UCSD-AML1 (cell line): ENCODE measurements around the gene SUV39H1.
A peak's percentile ranks its signal among the peaks of the same experiment; 100 is the strongest.

ENCODE experiments used
- DNase-seq: peaks from one replicate; lab custom pipeline; 2025; ENCODE audit not compliant: unreplicated experiment; lab: John Stamatoyannopoulos, UW

Gene SUV39H1

DNA sequence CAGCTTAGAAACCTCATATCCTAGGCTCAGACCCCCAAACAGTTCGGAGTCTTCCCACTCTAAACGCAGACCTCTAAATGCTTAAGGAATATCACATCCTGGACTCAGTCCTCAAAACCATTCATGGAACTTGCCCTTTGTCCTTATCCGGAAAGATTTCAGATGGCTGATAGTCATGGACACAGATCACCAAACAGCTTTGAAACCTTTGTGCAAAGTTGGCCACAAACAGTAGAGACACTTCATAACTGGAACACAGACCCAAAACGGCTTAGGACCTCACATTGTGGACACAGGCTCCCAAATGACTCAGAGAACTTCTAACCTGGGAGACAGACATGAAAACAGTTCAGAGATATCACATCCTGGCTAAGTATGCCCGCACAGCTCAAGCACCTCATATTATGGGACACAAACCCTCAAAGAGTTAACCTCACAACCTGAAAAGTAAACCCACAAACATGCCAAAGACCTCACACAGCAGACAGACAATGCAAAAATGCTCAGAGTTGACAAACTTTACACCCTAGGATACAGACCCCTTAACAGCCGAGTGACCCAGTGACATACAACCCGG is 15.5 kb downstream of the SUV39H1 start:
- DNase-seq, result no peak

DNA sequence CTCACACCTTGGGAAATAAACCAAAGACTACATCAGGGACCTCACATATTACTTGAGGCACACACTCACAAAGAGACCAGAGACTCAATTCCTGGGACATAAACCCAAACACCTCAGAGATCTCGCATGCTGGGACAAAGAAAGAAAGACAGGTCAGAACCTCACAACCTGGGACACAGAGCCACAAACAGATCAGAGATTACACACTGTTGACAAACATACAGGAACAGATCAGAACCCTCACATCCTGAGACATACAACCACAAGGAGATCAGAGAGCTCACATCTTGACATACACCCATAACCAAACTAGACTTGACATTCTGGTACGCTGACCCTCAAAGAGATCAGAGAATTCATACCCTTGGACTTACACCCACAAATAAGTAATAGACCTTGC is 17.3 kb downstream of the SUV39H1 start:
- no peak for DNase-seq

DNA sequence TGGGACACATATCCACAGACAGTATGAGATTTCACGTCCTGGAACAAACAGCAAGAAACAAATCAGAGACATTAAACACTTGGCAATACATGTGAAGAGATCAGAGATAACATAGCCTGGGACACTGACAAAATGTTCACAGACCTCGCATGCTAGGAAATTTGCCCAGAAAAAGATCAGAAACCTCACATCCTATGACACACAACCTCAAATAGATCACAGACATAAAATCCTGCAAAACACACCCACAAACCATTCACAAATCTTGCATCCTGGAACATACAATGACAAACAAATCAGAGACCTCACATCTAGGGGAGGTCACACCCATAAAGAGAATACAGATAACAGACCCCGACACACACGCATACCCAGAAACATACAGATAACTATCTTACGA is 18.0 kb downstream of the SUV39H1 start:
- no peak for DNase-seq

DNA sequence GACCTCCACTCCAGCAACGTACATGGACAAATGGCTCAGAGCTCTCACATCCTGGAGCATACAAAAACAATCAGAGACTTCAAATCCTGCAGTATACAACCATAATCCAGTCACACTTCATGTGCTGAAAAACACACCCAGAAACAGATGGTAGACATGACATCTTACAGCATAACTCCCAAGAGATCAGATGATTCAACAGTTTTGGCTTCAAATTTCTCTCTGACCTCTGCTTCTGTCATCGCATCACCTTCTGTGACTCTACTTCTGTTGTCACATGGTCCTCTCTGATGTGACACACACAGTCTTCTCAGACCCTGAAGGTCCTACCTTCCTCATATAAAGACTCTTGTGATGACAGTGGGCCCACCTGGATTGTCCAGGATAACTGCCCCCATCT is 18.5 kb downstream of the SUV39H1 start:
- no peak for DNase-seq

DNA sequence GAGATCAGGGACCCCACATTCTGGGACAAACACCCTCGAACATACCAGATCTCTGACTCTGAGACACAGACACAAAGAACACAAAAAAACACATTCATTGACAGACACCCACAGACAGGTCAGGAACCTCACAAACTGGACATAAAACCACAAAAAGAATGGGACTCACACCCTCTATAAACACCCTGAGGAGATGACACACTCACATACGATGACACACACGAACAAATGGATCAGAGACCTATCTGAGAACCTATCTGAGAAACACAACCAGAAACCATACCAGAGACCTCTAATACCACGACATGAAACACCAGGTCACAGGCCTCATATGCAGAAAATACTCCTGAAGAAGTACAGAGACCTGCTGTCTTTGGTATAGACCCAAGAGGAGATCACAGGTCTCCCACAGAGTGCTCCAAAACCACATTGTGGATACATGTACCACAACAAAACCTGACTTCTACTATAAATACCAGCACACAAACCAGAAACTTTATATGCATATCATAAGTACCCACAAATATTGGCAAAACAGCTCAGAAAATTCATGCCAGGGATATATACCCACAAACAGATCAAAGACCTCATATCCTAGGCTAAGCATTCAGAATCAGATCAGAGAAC is 19.5 kb downstream of the SUV39H1 start:
- no peak for DNase-seq

DNA sequence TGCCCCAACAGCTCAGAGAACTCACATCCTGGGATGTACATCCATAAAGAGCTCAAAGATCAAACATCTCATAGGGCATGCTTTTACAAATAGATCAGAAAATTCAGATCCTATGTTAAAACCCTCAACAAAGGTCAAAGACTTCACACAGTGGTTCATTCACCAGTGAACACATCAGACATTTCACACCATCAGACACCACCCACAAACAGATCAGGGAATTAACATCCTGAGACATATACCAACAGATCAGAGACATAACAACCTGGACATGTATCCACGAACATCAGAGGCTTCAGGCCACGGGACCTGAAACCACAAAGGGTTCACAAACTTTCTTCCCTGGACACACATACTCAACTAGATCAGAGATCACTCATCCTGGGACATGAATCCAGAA is 23.4 kb downstream of the SUV39H1 start:
- DNase-seq, result no peak

DNA sequence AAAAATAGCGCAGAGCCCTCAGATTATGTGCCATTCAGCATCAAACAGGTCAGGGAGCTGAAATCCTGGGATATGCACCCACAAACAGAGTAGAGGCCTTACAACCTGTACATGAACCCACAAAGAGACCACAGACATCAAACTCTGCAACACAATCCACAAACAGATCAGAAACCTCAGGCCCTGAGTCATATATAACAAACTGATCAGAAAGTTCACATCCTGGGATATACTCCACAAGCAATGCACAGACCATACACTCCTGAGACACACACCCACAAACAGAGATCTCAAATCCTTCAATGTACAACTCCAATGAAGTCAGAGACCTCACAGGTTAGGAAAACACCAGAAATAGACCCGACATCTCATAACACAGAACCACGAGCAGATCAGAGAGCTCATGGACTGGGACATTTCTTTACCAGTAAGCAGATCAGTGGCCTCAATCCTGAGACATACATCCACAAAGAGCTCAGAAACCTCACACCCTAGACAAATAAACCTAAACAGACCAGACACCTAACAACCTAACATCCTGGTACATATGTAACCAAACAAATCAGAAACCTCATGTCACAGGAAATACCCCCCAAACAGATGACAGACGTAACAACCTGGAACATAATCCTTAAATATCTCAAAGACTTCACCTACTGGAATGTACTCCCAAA is 24.2 kb downstream of the SUV39H1 start:
- no peak for DNase-seq

DNA sequence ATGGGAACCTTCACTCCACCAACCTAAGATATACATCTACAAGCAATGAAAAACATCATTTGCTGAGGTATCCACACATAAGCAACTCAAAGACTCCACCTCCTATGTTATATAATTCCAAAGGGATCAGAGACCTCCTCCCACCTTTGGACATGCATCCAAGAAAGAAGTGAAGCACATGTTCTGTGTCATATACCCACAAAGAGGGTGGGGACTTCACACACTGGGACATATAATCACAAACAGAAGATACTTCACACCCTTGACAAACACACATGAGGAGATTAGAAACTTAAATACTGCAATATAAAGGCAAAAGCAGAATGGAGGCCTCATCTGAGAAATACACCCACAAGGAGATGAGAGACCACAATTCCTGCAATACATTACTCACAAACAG is 25.4 kb downstream of the SUV39H1 start:
- DNase-seq, result no peak

DNA sequence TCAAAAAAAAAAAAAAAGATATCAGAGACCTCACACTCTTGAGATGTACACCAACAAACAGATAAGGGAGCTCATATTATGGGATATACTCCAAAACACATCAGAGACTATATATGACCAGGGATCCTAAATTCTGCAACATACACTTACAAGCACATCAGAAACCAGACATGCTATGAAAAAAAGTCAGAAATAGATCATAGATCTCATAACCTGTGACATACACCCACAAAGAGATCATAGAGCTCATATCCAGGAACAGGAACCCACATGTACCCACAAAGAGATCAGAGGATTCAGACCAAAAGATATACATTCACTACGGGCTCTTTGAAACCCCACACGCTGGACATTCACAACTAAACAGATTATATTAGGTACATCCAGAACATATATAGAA is 30.1 kb downstream of the SUV39H1 start:
- no peak for DNase-seq

DNA sequence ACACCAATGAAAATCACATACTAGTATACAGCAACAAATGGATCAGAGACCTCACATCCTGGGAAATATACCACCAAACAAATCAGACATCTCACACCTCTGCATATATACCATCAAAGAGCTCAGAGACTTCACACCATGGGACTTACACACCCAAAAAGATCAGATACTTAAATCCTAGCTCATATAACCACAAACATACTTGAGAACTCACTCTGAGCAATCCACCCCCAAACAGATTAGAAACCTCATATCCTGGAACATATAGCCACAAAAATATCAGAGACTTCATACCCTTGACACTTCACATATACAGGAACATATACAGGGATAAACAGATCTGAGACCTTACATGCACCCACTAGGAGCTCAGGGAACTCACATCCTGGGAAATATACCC is 32.1 kb downstream of the SUV39H1 start:
- no peak for DNase-seq

DNA sequence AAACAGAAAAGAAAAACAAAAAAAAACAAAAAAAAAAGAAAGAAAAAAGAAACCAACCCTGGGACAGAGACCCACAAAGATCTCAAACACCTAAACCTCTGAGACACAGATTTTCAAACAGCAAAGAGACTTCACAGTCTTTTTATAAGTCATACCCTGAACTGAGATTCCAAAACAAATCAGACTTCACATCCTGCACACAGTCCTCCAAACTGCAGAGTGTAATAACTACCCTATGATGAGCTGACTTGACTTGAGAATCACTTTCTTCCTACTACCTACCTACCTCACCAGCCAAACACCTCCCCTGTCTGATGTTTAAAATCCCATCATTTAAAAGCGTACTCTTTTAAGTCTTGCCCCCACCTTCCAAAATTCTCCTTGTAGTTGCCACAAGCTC is 39.8 kb downstream of the SUV39H1 start:
- DNase-seq, result no peak

DNA sequence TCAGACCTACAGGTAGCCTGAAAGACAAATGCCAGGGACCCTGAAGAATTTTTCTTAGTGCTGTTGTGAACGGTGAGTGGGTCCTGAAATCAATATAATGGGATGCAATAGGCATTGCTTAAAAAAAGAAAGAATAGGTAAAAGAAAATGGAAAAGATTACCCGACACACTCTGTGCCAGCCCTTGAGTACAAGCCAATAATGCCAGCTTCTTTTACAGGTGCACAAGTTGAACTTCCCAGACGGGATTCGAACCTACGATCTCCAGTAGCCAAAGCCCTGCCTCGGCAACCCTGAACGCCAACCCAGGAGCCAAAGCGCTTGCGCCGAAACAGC is 40.3 kb downstream of the SUV39H1 start:
- no peak for DNase-seq

DNA sequence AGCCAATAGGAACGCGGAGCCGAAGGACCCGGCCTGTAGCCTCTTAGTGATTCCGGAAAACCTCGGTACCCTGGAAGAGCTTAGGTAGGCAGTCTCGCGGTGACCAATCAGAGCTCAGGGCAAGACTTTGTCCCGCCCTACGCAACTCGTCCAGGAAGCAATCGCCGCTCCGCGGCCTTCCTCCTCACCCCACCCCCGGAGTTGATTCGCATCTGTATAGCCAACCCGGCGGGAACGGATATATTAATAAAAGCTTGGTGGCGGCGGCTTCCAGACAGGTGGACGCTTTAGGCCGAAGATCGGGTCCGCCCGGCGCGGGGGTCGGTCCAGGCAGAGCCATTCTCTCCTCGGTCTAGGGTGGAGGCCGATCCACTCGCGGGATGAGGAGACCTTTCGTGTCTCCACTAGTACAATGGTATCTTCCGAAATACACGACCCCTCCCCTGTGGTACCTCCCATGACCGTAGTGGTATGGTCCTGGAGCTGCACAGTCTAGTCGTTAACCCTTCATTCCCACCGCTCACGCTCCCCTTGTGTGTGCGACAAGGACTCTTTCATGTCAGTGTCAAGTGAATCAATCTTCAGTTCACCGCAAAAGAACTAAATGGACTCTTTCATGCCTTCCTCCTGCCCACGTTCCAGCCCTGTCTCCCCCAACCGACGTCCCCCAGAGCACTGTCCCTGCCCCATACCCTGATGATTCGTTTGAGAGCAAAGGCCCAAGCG is 40.8 kb downstream of the SUV39H1 start:
- peak; percentile 89 for DNase-seq

DNA sequence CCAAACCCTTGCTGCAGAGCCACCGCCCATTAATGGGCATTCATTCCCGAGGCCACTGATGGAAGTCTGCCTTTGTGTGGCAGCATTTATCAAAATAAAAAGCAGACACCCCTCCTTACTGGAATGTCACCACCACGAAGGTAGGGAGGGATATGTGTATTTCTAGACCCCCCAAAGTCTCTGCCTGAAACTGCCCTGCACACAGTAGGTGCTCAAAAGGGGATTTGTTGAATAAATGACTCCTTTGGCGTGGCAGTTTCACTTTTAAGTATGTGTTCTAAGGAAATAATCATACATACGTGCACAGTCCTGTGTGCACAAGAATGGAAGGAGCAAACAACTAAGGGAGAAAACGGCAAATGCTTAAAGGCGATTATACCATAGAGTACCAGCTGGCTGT is 41.4 kb downstream of the SUV39H1 start:
- no peak for DNase-seq

DNA sequence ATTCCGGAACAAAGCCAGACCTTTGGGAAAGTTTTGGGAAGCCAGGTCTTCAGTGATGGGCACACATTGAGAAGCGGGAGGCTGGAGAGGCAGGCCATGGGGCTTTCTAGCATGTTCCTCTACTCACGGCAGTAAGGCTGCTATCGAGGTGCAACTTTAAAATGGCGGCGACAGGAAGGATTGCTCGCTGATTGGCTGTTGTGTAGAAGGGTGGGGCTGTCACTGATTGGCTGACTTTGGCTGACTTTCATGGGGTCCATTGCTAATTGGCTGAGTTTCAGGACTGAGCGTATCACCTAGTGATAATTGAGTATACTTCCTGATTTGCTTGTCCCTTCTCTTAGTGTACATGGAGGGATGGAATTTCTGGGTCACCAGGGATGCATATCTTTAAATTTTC is 45.3 kb downstream of the SUV39H1 start:
- DNase-seq, result no peak

DNA sequence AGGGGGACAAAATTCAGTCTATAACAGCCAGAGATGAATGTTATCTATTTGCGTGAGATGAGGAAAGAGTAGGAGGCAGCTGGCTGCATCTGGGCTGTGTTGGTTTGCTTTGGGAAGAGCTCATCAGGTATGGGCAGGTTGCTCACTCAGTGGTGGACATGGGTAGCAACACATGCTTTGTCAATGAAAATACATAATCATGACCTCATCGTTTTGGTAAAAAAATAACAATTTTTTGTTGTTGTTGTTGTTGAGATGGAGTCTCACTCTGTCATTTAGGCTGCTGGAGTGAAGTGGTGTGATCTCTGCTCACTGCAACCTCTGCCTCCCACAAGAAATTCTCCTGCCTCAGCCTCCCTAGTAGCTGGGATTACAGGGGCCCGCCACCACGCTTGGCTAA is 48.7 kb downstream of the SUV39H1 start:
- no peak for DNase-seq

DNA sequence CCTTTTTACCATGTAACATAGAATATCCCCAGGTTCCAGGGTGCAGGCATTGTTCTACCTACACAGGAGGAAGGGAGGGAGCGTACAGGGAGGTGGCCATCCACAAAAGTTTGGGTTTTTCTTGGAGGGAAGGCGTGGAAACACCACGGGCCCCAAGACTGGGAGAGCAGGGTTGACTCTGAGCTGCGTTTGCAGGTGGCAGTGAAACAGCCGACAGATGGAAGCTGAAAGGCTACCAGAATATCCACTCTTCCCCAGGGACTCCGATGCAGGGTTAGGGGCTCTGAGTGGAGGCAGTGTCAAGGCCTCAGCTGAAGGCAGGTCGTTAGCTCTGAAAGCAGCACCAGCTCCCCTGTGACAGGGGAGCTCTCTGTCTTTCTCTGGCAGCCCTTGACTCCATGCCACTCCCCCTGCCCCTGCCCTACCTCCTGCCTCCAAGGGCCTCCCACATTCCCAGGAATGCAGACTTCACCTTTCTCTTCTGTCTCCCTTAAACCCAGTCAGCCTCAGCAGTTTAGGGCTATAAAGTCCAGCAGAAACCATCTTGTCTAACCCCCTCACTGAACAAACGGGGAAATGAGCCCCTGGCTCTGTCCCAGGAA is 51.0 kb downstream of the SUV39H1 start:
- no peak for DNase-seq

DNA sequence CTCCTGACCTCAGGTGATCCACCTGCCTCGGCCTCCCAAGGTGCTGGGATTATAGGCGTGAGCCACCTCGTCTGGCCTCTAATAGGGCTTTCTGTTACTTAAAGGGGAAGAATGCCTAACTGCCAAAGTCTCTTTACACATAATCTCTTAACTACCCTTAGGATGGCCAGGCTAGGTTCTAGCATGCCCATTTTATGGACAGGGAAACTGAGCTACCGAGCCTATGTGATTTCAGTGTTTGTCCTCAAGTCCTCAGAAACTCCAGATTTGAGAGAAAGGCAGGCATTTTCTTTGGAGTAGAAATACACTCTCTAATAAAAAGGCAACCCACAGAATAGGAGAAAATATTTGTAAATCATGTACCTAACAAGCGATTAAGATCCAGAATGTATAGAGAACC is 52.6 kb downstream of the SUV39H1 start:
- no peak for DNase-seq

DNA sequence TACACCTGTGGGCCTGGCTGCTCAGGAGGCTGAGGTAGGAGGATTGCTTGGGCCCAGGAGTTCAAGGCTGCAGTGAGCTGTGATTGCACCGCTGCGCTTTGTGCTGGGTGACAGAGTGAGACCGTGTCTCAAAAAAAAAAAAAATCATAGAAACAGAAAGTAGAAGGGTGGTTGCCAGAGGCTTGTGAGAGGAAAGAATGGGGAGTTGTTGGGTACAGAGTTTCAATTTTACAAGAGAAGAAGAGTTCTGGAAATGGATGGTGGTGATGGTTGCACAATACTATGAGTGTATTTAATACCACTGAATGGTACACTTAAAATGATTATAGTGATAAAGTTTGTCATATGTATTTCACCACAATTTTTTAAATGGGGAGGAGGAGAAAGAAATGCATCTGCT is 54.8 kb downstream of the SUV39H1 start:
- DNase-seq, result no peak

DNA sequence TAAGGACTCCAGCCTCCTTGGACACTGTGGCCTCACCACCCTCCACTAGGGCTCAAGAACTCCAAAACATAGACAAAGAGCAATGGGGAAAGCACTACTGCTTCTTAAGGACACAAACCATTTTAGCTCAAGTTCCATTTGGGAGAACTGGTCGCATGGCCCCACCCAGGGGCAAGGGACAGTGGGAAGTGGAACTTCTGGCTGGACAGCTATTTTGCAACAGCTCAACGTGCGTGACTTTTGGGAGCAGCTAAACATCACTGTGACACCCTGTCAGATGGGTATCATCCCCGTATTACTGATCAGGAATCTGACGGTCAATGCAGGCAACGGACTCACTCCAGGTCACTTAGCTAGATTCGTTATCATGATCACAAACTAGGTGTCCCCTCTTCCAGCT is 56.0 kb downstream of the SUV39H1 start:
- no peak for DNase-seq

DNA sequence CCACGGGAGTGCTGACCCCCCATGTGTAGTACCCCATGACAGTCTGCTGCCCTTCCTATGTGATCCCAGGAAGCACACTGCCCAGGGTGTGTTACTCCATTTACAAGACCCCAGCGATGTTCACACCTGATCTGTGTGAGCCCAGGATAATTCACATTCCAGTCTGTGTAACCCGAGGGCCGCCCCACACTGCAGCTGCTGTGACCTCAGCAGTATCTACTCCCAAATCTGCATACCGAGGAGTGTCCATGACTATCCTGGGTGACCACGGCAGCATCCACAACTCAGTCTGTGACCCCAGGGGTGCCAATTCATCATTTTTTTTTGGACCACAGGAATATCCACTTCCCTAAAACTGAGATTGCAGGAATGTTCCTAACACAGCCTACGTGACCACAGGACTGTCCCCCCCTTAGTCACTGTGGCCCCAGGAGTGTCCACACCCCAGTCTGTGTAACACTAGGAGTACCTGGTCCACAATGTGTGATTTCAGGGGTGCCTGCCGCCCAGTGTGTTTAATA is 57.2 kb downstream of the SUV39H1 start:
- no peak for DNase-seq

DNA sequence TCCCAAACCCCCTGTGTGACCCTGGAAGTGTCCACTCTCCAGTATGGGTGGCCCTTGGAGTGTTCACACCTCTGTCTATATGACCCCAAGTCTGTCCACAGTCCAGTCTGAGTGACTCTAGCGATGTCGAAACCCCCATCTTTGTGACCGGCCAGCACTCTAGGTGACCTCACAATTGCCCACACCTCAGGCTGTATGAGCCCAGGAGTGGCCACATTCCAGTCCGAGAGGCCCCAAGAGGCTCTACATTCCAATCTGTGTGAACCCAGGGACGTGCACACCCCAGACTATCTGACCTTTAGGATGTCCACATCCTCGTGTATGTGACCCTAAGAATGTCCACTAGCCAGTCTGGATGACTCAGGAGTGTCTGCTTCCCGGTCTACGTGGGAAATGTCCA is 57.7 kb downstream of the SUV39H1 start:
- DNase-seq, result no peak
